Left ventricle myocardium superior (tissue), 1 donor: ENCODE results near the gene ZNF718. TPM values are rescaled to one million over a fixed set of nuclear protein-coding genes. Genes with fewer than 3 reads are reported as not detected.
"Not testable (repeated sequence)": the region's sequence is repeated elsewhere in the genome, so short reads cannot be mapped to it uniquely, and the experiment has no call there.

Source experiments
- ATAC-seq: fragments of 200-7000 bp; cut with Tn5 transposase; one replicate; pipeline ENCODE4 v1.9.1; 2020; ENCODE audit warnings: mild to moderate bottlenecking, moderate library complexity
- DNase-seq: peaks from one replicate; pipeline ENCODE4 v3.0.0-alpha.2; 2020
- intact Hi-C: fragments of 100-400 bp; cut with micrococcal nuclease; formaldehyde crosslinking; loops from one replicate; pipeline ENCODE4 v1.11.0; 2022
- long read RNA-seq: library from polyadenylated mRNA; unstranded; transcript quantifications from one replicate; pipeline ENCODE4 v2.0.0, GENCODE V29; 2021
- total RNA-seq: library from RNA; stranded (reverse); fragmentation: NEBNext Ultra II Directional; extraction: Animal tissue kit (Norgen Biotek cat#: 25700); gene quantifications from one replicate; pipeline ENCODE4 v1.2.1, GENCODE V29; 2021
- donor health status: DM: no; HTN: yes; CAD: no; lungs with severe emphysema.

ZNF718 gene
- 6.3 TPM for total RNA-seq
- long read RNA-seq, partial matches to known transcripts, result 1 of 9 reads
- long read RNA-seq, other reads (novel, unspliced or antisense), result 6 of 9 reads

- DNase-seq (peak; percentile 93), ATAC-seq (peak; percentile 99)
- intact Hi-C loops, result no loop called here
Observed at GRCh38 chr4:124275-125081, at the start of gene ZNF718. Gene ZNF718 (plus strand): TSS chr4:124501. CDS start chr4:124671, 170 bp downstream.

- ATAC-seq (no peak), DNase-seq (no peak)
- intact Hi-C loops, result no loop called here
Observed at GRCh38 chr4:85951-86350, 38.4 kb upstream of the ZNF718 start.

- DNase-seq, intact Hi-C loops, ATAC-seq: not testable (repeated sequence)
Observed at GRCh38 chr4:86559-87324, 37.6 kb upstream of the ZNF718 start.

- intact Hi-C loops, result no loop called here
Observed at GRCh38 chr4:98386-98785, 25.9 kb upstream of the ZNF718 start.

GRCh38 chr4:99863-100262, 24.4 kb upstream of the ZNF718 start:
- intact Hi-C loops, result no loop called here
- ATAC-seq (no peak), DNase-seq (no peak)

More at GRCh38 chr4:98386-98785, 25.9 kb upstream of the ZNF718 start:
- DNase-seq (no peak), ATAC-seq (no peak)

GRCh38 chr4:107083-107443, 17.2 kb upstream of the ZNF718 start:
- ATAC-seq, result no peak
- no peak for DNase-seq
- intact Hi-C loops, result no loop called here

- DNase-seq, result peak; percentile 29
- intact Hi-C loops, result no loop called here
- ATAC-seq, result peak; percentile 39
Observed at GRCh38 chr4:107444-108429, 16.6 kb upstream of the ZNF718 start.

GRCh38 chr4:112771-113170, 11.5 kb upstream of the ZNF718 start:
- intact Hi-C loops, result no loop called here
- DNase-seq (no peak), ATAC-seq (no peak)

- DNase-seq (no peak), ATAC-seq (no peak)
- intact Hi-C loops, result no loop called here
Observed at GRCh38 chr4:113732-114131, 10.6 kb upstream of the ZNF718 start.

GRCh38 chr4:114149-114548, 10.2 kb upstream of the ZNF718 start:
- DNase-seq (no peak), ATAC-seq (no peak)
- intact Hi-C loops, result no loop called here

- intact Hi-C loops, result no loop called here
- no peak for DNase-seq
- no peak for ATAC-seq
Observed at GRCh38 chr4:116499-116898, 7.8 kb upstream of the ZNF718 start.

GRCh38 chr4:120616-121015, 3.7 kb upstream of the ZNF718 start:
- intact Hi-C loops, result no loop called here
- ATAC-seq (no peak), DNase-seq (no peak)

GRCh38 chr4:121408-122084, 2.8 kb upstream of the ZNF718 start:
- ATAC-seq (no peak), DNase-seq (no peak)
- intact Hi-C loops, result no loop called here

GRCh38 chr4:123922-124274, 403 bp upstream of the ZNF718 start:
- intact Hi-C loops, ATAC-seq, DNase-seq: not testable (repeated sequence)

- ATAC-seq (peak; percentile 66), DNase-seq (peak; percentile 54)
- intact Hi-C loops, result no loop called here
Observed at GRCh38 chr4:125091-125771, 930 bp downstream of the ZNF718 start.

- intact Hi-C loops, result no loop called here
- DNase-seq (no peak), ATAC-seq (no peak)
Observed at GRCh38 chr4:125833-126232, 1.5 kb downstream of the ZNF718 start.

GRCh38 chr4:132483-132882, 8.2 kb downstream of the ZNF718 start:
- DNase-seq (no peak), ATAC-seq (no peak)
- intact Hi-C loops, result no loop called here

- DNase-seq (no peak), ATAC-seq (no peak)
- intact Hi-C loops, result no loop called here
Observed at GRCh38 chr4:138935-139334, 14.6 kb downstream of the ZNF718 start.
